Measurements from ENCODE around the gene MYH11.
"Not testable (repeated sequence)": the region's sequence is repeated elsewhere in the genome, so short reads cannot be mapped to it uniquely, and the experiment has no call there.

Gene MYH11

GRCh38 chr16:15803618-15804017 is 53.2 kb downstream of the MYH11 start:
- DNase-seq, result no peak

GRCh38 chr16:15799851-15800495 is 56.9 kb downstream of the MYH11 start:
- DNase-seq, result no peak

GRCh38 chr16:15798671-15799070 is 58.2 kb downstream of the MYH11 start:
- DNase-seq, result no peak

GRCh38 chr16:15796885-15797284 is 59.9 kb downstream of the MYH11 start:
- no peak for DNase-seq

GRCh38 chr16:15795615-15796014 is 61.2 kb downstream of the MYH11 start:
- no peak for DNase-seq

GRCh38 chr16:15792563-15792971 is 64.3 kb downstream of the MYH11 start:
- DNase-seq, result no peak

- no peak for DNase-seq
Measured at GRCh38 chr16:15790458-15790857, 66.4 kb downstream of the MYH11 start.

- DNase-seq, result not testable (repeated sequence)
Measured at GRCh38 chr16:15789816-15790215, 67.0 kb downstream of the MYH11 start.

GRCh38 chr16:15788846-15789239 is 68.0 kb downstream of the MYH11 start:
- no peak for DNase-seq

GRCh38 chr16:15786501-15786900 is 70.3 kb downstream of the MYH11 start:
- DNase-seq, result no peak

- no peak for DNase-seq
Measured at GRCh38 chr16:15785386-15786059, 71.3 kb downstream of the MYH11 start.

GRCh38 chr16:15783985-15784384 is 72.8 kb downstream of the MYH11 start:
- DNase-seq, result no peak

- no peak for DNase-seq
Measured at GRCh38 chr16:15782573-15783365, 74.1 kb downstream of the MYH11 start.

GRCh38 chr16:15781650-15782049 is 75.2 kb downstream of the MYH11 start:
- DNase-seq, result no peak

GRCh38 chr16:15780805-15781204 is 76.0 kb downstream of the MYH11 start:
- DNase-seq, result no peak

- no peak for DNase-seq
Measured at GRCh38 chr16:15779664-15780351, 77.0 kb downstream of the MYH11 start.

GRCh38 chr16:15778999-15779614 is 77.7 kb downstream of the MYH11 start:
- DNase-seq, result no peak

- DNase-seq, result no peak
Measured at GRCh38 chr16:15778204-15778743, 78.6 kb downstream of the MYH11 start.

- DNase-seq, result no peak
Measured at GRCh38 chr16:15777533-15778203, 79.2 kb downstream of the MYH11 start.

GRCh38 chr16:15776572-15776971 is 80.3 kb downstream of the MYH11 start:
- no peak for DNase-seq

GRCh38 chr16:15775663-15776304 is 81.0 kb downstream of the MYH11 start:
- no peak for DNase-seq
